Adrenal gland (tissue), 5 donors: ENCODE data around the gene TMEM139.

Experiments used
- CTCF ChIP-seq, 6 experiments: fragments of 450-650 bp in 4 of 6; fragments of 200-600 bp in 2 of 6; sonication (generic) in 1 of 6; IDR thresholded peaks; 1 replicate in 5 of 6; 2 replicates in 1 of 6; pipeline versions ENCODE4 v1.5.1 to v1.8.0; 2016 to 2021; ENCODE audit warnings: antibody characterized with exemption in 6 of 6, mild to moderate bottlenecking in 2 of 6, moderate library complexity in 1 of 6
- POLR2A ChIP-seq, 2 donors: fragments of 450-650 bp; IDR thresholded peaks; one replicate each; pipeline ENCODE4 v1.6.1; 2017; ENCODE audit warnings: antibody characterized with exemption in 2 of 2, mild to moderate bottlenecking in 2 of 2, moderate library complexity in 1 of 2
- donor health status: DM: no; HTN: no; CAD: no.

- TF ChIP-seq CTCF (IDR thresholded peaks at IDR 0.05) (no peak), POLR2A (IDR thresholded peaks at IDR 0.05) (no peak)
These were observed 36.5 kb downstream of the TMEM139 start for GRCh38 chr7:143321242-143321641.
